ENCODE results near the gene UBE2M. TPM values are rescaled to one million over a fixed set of nuclear protein-coding genes. Genes with fewer than 3 reads are reported as not detected.

The UBE2M gene
- total and polyA plus RNA-seq, 4 donors: 25.9 to 60.7 (median 55.7) TPM

DNA sequence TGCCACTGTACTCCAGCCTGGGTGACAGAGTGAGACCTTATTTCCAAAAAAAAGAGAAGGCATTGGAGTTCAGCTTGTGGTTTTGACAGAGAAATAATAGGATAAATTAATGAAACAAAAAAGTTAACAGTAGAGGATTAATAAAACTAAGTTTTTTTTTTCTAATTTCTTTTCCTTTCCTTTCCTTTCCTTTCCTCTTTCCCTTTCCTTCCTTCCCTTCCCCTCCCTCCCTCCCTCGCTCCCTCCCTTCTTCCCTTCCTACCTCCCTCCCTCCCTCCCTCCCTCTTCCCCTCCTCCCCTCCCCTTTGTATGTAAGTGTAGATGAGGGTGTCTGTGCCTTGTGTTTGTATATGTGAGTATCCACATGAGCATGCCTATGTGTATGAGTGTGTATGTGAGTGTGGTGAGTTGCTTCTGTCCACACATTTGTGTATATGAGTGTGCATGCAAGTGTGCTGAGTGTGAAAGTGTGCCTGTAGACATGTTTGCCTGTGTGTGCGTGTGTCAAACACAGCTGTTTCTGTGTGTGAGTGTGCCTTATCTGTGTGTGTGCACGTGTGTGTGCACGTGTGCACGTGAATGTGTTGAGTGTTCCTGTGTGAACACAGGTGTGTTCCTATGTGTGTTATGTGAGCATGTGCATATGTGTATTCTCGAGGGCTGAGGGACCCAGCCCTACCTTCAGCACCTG, 27.2 kb upstream of the UBE2M start:
- ATAC-seq (ENCODE audit: insufficient read depth, low FRiP score) (no peak), DNase-seq (no peak)
- peaks cover 4 to 25% (median 8%) of the 10 kb centered on the region in 4 donors for H3K36me3 ChIP-seq (ENCODE audit: control insufficient read depth in 4 of 4, insufficient read depth in 4 of 4, low read length in 4 of 4)
- no peaks in the 10 kb centered on the region for H3K27me3 ChIP-seq (ENCODE audit: control insufficient read depth in 3 of 3, insufficient read depth in 3 of 3, low read length in 2 of 3)
- H3K9ac ChIP-seq (ENCODE audit: insufficient read depth in 1 of 2, low read length in 2 of 2): no peak overlapping the region
- H3K4me3 ChIP-seq: no peak overlapping the region
- TF ChIP-seq, protein P1, sequence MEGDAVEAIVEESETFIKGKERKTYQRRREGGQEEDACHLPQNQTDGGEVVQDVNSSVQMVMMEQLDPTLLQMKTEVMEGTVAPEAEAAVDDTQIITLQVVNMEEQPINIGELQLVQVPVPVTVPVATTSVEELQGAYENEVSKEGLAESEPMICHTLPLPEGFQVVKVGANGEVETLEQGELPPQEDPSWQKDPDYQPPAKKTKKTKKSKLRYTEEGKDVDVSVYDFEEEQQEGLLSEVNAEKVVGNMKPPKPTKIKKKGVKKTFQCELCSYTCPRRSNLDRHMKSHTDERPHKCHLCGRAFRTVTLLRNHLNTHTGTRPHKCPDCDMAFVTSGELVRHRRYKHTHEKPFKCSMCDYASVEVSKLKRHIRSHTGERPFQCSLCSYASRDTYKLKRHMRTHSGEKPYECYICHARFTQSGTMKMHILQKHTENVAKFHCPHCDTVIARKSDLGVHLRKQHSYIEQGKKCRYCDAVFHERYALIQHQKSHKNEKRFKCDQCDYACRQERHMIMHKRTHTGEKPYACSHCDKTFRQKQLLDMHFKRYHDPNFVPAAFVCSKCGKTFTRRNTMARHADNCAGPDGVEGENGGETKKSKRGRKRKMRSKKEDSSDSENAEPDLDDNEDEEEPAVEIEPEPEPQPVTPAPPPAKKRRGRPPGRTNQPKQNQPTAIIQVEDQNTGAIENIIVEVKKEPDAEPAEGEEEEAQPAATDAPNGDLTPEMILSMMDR (IDR thresholded peaks at IDR 0.05; ENCODE audit: control extremely low read depth, extremely low read depth): no peak
- no peaks in the 10 kb centered on the region for H3K9me3 ChIP-seq (ENCODE audit: control insufficient read depth in 4 of 4, insufficient read depth in 3 of 4, low read length in 3 of 4)
- WGBS, 2 donors: 78 to 83% methylated on average over 5 to 6 of the region's 6 CpGs
- H3K4me1 ChIP-seq (ENCODE audit: control insufficient read depth in 5 of 5, insufficient read depth in 5 of 5, low read length in 5 of 5): peaks cover 0 to 4% (median 3%) of the 10 kb centered on the region in 5 donors
- no peak overlapping the region for H3K27ac ChIP-seq (ENCODE audit: low read depth in 1 of 2, low read length in 1 of 2)

DNA sequence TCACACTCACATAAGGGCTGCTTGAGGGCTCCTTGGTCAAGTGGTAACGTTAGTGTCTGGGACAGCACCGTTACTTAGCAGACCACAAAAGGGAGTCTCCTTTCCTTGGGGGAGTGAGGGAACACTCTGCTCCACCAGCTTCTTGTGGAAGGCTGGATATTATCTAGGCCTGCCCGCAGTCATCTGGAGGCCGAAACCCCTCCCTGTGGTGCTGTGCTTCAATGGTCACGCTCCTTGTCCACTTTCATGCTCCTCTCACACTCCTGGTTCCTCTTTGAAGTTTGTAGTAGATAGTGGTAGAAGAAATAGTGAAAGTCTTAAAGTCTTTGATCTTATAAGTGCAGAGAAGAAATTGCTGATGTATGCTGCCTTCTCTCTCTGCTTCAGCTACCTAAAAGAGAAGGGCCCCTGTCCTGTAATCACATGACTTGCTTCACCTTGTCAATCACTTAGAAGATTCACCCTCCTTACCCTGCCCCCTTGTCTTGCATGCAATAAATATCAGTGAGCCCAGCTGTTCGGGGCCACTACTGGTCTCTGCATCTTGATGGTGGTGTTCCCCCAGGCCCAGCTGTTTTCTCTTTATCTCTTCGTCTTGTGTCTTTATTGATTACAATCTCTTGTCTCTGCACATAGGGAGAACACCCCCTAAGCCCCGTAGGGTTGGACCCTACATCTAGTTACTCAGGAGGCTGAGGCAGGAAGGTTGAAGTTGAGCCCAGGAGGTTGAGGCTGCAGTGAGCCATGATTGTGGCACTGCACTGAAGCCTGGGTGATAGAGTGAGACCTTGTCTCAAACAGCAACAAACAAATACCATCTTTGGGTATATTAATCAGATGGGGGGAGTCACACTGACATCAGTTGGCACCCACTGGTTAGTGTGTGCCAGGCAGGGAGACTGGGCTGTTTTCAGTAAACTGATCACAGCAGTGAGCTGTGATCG, 26.4 kb upstream of the UBE2M start:
- TF ChIP-seq, protein P1 (IDR thresholded peaks at IDR 0.05; ENCODE audit: control extremely low read depth, extremely low read depth): no peak

DNA sequence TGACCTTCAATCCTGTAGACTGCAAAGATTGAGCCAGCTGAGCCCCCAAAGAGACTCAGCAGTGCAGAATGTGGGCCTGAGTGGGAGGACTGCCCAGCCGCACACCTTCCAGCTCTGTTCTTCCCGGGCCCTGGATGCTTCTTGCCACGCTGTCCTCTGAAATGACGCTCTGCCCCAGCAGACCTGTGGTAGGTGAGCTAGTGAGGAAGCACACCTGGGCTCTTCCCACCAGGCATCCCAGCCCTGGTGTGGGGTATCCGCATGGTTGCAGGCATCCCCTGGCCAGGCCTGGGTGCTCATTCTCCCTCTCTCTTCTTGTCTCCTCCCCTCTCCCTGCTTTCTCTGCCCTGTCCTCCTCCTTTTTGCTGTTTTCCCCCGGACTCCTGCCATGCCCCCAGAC, 24.6 kb upstream of the UBE2M start:
- H3K9me3 ChIP-seq (ENCODE audit: control insufficient read depth in 4 of 4, insufficient read depth in 3 of 4, low read length in 3 of 4): no peaks in the 10 kb centered on the region
- ATAC-seq (ENCODE audit: insufficient read depth, low FRiP score) (no peak), DNase-seq (no peak)
- WGBS, 2 donors: 96 to 97% methylated on average over 6 of the region's 6 CpGs
- TF ChIP-seq, protein P1 (IDR thresholded peaks at IDR 0.05; ENCODE audit: control extremely low read depth, extremely low read depth): no peak
- no peak overlapping the region for H3K4me3 ChIP-seq
- H3K9ac ChIP-seq (ENCODE audit: insufficient read depth in 1 of 2, low read length in 2 of 2): no peak overlapping the region
- no peaks in the 10 kb centered on the region for H3K27me3 ChIP-seq (ENCODE audit: control insufficient read depth in 3 of 3, insufficient read depth in 3 of 3, low read length in 2 of 3)
- peaks cover 4 to 25% (median 8%) of the 10 kb centered on the region in 4 donors for H3K36me3 ChIP-seq (ENCODE audit: control insufficient read depth in 4 of 4, insufficient read depth in 4 of 4, low read length in 4 of 4)
- H3K4me1 ChIP-seq (ENCODE audit: control insufficient read depth in 5 of 5, insufficient read depth in 5 of 5, low read length in 5 of 5): peaks cover 0 to 4% (median 3%) of the 10 kb centered on the region in 5 donors
- no peak overlapping the region for H3K27ac ChIP-seq (ENCODE audit: low read depth in 1 of 2, low read length in 1 of 2)

More for the DNA sequence above, 26.4 kb upstream of the UBE2M start:
- 90 to 93% methylated on average over 8 to 9 of the region's 9 CpGs for WGBS, 2 donors
- DNase-seq: no peak
- Histone ChIP-seq H3K4me1 (ENCODE audit: control insufficient read depth in 5 of 5, insufficient read depth in 5 of 5, low read length in 5 of 5) (peaks cover 0 to 4% (median 3%) of the 10 kb centered on the region in 5 donors), H3K4me3 (no peak overlapping the region), H3K9ac (ENCODE audit: insufficient read depth in 1 of 2, low read length in 2 of 2) (no peak overlapping the region), H3K9me3 (ENCODE audit: control insufficient read depth in 4 of 4, insufficient read depth in 3 of 4, low read length in 3 of 4) (no peaks in the 10 kb centered on the region), H3K27ac (ENCODE audit: low read depth in 1 of 2, low read length in 1 of 2) (no peak overlapping the region), H3K36me3 (ENCODE audit: control insufficient read depth in 4 of 4, insufficient read depth in 4 of 4, low read length in 4 of 4) (peaks cover 4 to 25% (median 8%) of the 10 kb centered on the region in 4 donors), H3K27me3 (ENCODE audit: control insufficient read depth in 3 of 3, insufficient read depth in 3 of 3, low read length in 2 of 3) (no peaks in the 10 kb centered on the region)
- ATAC-seq (ENCODE audit: insufficient read depth, low FRiP score): no peak

Measured in lung (tissue), 12 donors.